Lung microvascular endothelial cell (primary cell): ENCODE results near the gene MAGT1. TPM values are rescaled to one million over a fixed set of nuclear protein-coding genes. Genes with fewer than 3 reads are reported as not detected.
"Not testable (repeated sequence)": the region's sequence is repeated elsewhere in the genome, so short reads cannot be mapped to it uniquely, and the experiment has no call there.

Experiments used
- DNase-seq, 2 donors: peaks; one replicate each; pipeline versions ENCODE4 v3.0.0 to v3.0.0-alpha.2; 2010; ENCODE audit warnings: low read depth in 2 of 2
- total RNA-seq: library from RNA; depleted of rRNA; stranded (reverse); fragments of >200 nt; gene quantifications from 2 replicates; pipeline ENCODE4 v1.2.1, GENCODE V29; 2014

Gene MAGT1
- total RNA-seq, 1 donor from 2014 or later: 253 TPM

GRCh38 chrX:77875372-77875771, 19.9 kb downstream of the MAGT1 start:
- DNase-seq: no peak

DNA sequence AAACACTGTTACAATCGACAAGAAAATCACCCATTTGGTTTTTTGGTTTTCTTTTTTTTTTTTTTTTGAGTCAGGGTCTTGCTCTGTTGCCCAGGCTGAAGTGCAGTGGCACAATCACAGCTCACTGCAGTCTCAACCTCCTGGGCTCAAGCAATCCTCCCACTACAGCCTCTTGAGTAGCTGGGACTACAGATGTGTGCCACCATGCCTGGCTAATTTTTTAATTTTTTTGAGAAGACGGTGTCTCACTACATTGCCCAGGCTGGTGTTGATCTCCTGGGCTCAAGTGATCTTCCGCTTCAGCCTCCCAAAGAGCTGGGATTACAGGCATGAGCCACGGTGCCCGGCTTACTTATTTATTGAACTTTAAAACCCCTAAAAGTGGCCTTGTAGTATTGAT, 63.7 kb downstream of the MAGT1 start:
- not testable (repeated sequence) for DNase-seq

- DNase-seq: not testable (repeated sequence)
These were observed 73.2 kb downstream of the MAGT1 start for GRCh38 chrX:77821989-77822388.

- no peak for DNase-seq
These were observed 75.0 kb downstream of the MAGT1 start for GRCh38 chrX:77820091-77820727.

DNA sequence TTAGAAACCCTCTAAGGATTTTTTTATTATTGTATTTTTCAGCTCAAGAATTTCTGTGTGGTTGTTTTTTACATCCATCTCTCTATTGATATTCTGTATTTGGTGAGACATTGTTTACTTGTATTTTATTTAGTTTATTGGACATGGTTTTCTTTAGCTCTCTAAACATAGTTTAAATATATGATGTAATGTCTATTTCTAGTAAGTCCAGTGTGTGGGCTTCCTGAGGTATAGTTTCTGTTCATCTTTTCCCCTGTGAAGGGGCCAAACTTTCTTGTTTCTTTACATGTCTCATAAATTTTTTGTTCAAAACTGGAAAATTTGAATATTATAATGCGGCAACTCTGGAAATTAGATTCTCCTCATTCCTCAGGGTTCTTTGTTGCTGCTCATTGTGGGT, 81.0 kb downstream of the MAGT1 start:
- DNase-seq: no peak

DNA sequence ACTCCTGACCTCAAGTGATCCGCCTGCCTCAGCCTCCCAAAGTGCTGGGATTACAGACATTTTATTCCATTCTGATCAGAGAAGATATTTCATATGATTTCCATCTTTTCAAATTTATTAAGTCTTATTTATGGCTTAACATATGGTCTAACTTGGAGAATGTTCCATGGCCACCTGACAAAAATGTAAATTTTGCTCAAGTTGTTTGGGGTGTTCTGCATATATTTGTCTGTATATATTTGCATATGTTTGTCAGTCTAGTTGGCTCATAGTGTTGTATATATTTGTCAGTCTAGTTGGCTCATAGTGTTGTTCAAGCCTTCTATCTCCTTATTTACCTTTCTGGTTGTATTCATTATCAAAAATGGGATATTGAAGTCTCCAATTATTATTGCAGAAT, 93.0 kb downstream of the MAGT1 start:
- DNase-seq: no peak

- DNase-seq: no peak
These were observed 100.1 kb downstream of the MAGT1 start for GRCh38 chrX:77795124-77795523.

- DNase-seq: no peak
These were observed 101.3 kb downstream of the MAGT1 start for GRCh38 chrX:77793946-77794345.

GRCh38 chrX:77788050-77788449, 107.2 kb downstream of the MAGT1 start:
- peak; percentile 22 to 50 for DNase-seq

- no peak for DNase-seq
These were observed 108.9 kb downstream of the MAGT1 start for GRCh38 chrX:77786365-77786680.

DNA sequence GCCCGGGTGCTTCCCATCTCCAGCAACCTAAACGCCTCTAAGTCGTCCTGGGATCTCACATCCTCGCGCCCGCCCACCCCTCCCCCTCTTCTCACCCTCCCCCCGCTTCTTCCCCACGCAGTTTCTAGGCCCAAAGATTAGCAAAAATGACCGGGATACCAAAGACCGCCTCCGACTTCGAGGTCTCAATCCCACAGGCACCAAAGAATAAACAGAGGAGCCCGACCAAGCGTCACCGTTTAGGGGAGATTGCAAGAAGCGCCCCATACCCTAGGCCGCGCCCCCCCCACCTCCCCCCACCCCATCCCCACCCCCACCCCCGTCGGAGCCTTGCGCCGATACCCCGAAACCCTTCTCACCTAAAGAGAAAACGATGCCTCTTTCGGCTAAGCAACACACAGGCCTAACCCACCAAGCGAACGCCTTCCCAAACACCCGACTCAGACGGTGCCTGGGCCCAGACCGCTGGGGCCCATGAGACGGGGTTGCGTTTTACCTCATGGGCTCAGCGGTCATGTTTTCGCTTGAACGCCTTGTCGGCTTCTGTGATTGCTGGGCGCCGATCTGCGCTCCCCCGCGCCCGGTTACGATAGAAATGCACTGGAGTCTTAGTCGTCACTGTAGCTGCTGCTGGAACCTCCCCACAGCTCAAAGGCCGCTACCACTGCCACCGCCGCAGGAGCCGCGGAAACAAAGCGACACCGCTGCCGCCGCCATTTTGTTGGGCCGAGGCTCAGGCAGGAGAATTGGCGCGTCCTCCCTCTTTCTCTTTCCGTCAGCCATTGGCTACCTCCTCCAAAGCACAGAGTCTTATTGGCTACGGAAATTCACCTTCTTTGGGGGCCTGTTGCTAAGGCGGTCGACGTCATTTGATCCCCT, 109.5 kb downstream of the MAGT1 start, which contains the start of gene ATRX:
ATRX (minus strand) TSS at position 731 of the 879 bp plus-strand sequence; CDS start at position 516, 215 bp downstream.
- DNase-seq: peak; percentile 83 to 88

DNA sequence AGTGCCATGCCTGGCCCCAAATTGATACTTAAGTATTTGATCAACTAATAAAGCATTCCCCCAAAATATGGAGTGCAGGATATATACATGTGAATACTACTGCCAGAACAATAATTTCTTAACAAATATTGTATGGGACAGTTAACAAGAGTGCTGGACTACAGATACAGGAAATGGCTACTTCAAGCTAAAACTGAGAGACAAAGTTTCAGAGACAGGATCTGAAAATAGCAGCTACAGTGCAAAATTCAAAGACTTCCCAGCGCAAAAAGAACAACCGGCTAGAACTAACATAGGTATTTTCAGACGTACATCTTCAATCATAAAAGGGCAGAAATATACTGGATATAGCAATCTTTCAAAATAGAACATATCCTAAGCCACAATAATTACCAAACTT, 115.5 kb downstream of the MAGT1 start:
- DNase-seq: no peak

- no peak for DNase-seq
These were observed 118.6 kb downstream of the MAGT1 start for GRCh38 chrX:77776659-77777058.

Other genes with a start within 250 kb of the MAGT1 start
- 41.0 and 53.8 TPM in 2 replicates for gene ATRX, start 109.2 kb downstream of the MAGT1 start, total RNA-seq
- 399 and 400 TPM in 2 replicates for gene COX7B, start 4.0 kb upstream of the MAGT1 start, total RNA-seq
- gene ATP7A, start 15.3 kb upstream of the MAGT1 start, total RNA-seq: 6.8 and 8.1 TPM in 2 replicates
- not detected in 2 replicates for gene PGAM4, start 74.2 kb upstream of the MAGT1 start, total RNA-seq
- gene PGK1, start 208.8 kb upstream of the MAGT1 start, total RNA-seq: 122 and 135 TPM in 2 replicates
- gene TAF9B, start 244.2 kb upstream of the MAGT1 start, total RNA-seq: 11.9 and 15.0 TPM in 2 replicates